GM19238 (cell line): ENCODE results near the gene ARVCF.

Source experiments
- DNase-seq: peaks from one replicate; pipeline ENCODE4 v3.0.0; 2011; ENCODE audit warnings: low spot score; ENCODE audit not compliant: insufficient read length

The ARVCF gene

DNA sequence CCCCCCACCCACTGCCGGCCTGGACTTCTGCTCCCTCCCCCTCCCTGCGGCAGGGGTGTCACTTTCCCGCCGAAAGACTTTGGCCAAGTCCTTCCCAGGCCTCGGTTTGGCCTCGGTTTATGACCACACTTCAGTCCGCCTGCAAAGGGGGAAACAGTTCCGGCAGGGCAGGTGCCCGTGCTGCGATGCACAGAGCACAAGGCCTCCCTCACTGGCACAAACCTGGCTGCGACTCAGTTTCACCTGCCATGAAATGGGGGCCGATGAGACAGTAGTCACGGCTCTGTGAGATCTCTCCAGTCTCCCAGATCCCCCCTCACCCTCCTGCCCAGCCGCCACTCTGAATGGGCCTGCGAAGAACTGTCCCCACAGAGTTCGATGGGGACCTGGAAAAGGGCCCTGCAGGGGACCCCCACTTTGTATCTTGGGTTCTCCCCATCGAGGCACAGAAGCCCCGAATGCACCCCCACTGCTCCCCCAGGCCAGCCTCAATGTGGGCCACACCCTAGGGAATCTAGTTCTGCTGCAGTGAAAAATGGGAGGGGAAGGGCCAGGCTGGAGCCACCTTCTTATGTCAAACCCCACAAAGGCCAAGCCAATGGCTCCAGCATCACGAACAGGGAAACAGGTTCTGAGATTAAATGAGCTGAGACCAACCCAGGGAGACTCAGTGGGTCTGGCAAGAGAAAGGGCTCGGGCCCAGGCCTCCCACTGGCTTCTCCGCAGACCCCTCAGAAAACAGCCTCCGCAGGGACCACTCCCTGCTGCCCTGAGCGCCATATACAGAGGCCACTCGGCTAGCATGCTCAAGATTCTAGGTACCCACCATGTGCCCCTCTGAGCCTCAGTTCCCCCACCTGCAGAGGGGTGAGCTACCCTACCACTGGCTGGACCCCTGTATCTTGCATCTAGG lies 29.0 kb downstream of the ARVCF start:
- no peak for DNase-seq

DNA sequence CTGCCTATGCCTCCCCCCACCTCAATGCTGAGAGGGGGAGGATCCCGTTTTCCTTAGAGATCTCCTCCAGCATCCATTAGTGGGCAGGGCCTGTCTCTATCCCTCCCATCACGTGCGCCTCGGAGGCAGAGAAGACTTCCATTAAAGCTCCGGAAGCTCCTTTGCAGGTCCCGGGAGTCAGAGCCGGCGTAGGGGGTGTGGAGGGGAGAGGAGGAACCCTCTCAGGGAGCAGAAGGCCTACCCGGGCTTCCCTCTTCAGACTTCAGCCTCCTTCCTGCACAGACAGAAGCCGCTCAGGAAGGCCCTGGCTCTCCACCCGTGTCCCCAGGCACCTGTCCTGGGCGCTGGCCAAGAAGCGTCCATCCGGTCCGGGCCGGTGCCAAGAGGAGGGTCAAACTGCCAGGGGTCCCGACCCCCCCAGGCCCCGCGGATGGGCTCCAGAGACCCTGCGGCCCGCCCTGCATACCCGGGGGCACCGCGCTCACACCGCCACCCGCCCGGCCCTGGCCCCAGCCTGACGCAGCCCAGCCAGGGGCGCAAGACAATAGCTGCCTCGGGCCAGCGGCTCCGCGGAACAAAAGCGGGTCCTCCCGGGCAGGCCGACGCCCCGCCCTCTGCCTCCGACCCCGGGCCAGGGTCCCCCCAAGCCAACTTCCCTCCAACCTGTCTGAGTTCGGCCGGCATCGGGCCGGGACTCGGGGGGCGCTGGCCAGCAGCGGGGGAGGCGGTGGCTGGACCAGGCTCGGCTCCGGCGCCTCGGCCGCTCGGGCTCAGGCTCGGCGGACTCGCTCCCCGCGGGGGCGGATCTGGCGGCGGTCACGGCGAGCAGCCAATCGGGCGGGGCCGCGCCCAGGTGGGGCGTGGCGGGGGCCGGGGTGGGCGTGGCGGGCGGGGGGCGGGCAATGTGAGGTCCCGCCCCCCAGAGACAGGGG lies 29.9 kb downstream of the ARVCF start:
- peak; percentile 97 for DNase-seq

DNA sequence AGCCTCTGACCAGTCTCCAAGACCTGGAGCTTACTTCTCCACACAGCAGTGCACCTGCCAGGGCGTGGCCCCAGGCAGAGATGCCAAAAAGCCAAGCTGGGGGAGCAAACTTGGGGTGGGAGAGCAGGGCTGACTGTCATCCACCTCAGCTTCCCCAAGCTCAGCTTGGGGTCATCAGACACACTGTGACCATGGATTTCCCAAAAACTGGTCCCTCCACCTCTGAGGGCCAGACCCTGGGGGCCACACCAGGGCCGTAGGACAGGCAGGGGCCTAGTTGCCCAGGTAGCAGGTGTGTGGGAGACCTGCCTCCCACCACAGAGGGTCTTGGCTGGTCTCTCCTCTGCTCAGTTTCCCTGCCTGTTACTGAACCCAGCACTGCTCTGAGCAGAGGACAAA lies 30.6 kb downstream of the ARVCF start:
- no peak for DNase-seq

GRCh38 chr22:19984851-19985811 lies 31.5 kb downstream of the ARVCF start:
- DNase-seq: no peak

- DNase-seq: no peak
These were observed 32.3 kb downstream of the ARVCF start for GRCh38 chr22:19984201-19984753.

DNA sequence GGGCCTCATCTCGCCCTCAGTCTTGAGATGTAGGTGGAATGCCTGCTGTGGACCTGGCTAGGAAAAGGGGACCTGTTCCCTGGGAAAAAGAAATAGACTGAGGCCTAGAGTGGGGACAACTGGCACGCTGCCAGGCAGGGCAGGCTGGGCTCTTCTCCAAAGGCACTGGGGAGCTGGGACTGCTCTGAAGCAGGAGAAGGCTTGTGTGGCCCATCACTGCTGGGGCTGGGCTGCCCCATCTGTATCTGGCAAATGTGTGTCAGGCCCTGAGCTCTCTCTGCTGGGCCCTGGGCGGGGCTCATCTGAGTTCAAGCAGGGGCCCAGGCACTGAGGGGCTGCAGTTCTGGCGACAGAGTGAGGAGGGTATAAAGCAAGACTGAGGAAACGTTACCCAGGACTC lies 32.9 kb downstream of the ARVCF start:
- no peak for DNase-seq

- no peak for DNase-seq
These were observed 33.5 kb downstream of the ARVCF start for GRCh38 chr22:19982991-19983578.

DNA sequence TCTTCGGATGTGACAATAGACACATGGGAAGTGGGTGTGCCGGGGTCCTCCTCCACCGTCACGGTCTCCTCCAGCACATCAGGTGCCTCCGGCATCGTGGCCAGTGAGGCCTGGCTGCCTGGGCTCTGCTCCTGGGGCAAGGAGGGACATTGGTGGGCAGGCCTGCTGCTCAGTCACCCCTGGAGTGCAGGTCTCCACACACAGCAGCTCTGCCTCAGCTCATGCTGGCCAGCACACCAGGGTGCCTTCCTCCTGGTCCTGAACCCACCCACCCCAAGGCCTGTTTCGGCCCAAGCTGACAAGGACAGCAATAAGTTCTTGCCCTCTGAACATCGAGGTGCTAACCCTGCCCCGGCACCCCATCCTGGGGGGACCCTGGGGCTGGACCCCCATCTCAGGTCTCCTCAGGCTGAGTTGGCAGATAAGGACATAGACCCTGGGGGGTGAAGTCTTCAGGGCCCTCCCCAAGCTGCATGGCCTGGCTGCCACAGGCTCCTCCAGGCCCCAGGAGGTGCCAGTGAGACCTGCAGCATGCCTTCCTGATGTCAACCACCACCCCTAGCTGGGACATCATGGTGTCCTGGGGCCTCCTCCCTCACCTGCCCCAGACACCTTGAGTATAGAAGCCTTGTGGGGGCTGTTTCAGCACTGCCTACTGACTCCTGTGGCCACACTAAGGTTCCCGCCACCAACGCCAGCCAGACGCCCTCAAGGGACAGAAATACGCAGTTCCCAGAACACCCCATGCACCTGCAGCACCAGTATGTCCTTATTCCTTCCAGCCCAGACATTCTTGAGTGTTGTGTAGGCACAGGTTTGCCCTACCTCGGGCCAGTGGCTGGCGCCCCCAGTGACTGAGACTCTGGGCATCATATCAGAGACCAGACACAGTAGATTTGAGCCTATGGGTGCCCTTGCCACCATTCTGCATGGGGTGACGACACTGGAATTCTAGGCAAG lies 34.4 kb downstream of the ARVCF start:
- no peak for DNase-seq

DNA sequence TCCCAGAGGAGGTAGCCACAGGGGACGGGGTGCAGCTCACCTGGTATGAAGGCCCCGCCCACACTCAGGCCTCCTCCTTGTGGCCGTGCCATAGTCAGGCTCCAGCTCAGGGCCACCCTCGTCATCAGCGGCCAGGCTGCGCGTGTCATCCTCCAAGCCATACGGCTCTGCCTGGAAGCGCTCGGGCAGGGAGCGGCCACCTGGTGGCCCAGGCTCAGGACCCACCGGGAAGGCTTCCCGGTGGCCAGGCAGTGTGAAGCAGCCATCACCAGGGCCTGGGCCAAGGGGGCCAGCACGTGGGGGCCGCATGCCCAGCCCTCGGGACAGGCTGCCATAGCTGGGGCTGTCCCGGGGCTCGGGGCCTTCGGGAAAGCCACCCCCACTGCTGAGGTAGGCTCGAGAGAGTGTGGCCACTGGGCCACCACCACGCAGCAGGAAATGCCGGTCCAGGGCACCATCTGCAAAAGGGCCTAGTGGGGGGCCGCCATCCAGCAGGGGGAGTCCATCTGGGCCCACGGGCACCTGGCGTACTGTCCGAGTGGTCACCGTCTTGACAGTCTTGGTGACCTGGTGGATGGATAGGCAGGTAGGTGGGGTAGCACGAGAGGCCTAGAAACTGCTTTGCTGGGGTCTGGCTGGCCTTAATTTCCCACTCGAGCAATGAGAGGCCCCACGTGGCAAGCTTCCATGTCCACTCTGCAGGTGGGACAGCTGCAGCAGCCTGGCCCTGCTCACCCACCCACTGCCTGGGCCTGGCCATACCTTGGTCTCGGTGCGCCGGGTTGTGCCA lies 35.3 kb downstream of the ARVCF start:
- no peak for DNase-seq

DNA sequence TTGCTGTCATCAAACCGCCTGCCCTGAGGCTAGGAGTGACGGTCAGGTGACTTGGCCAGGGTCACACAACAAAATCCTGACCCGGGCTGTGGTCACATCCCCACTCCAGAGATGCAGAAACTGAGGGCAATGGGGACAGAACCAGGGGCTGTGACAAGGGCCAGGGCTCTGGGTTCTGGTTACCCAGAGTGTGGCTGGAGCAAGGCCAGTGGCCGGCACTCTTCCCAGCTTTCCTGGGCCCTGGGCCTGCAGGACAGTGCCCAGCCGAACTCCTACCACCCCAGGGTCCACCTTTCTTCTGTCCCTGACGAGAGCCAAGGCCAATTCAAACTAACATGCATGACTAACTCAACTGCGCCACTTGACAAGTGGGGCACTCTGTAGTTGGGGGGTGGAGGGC lies 35.9 kb downstream of the ARVCF start:
- no peak for DNase-seq

DNA sequence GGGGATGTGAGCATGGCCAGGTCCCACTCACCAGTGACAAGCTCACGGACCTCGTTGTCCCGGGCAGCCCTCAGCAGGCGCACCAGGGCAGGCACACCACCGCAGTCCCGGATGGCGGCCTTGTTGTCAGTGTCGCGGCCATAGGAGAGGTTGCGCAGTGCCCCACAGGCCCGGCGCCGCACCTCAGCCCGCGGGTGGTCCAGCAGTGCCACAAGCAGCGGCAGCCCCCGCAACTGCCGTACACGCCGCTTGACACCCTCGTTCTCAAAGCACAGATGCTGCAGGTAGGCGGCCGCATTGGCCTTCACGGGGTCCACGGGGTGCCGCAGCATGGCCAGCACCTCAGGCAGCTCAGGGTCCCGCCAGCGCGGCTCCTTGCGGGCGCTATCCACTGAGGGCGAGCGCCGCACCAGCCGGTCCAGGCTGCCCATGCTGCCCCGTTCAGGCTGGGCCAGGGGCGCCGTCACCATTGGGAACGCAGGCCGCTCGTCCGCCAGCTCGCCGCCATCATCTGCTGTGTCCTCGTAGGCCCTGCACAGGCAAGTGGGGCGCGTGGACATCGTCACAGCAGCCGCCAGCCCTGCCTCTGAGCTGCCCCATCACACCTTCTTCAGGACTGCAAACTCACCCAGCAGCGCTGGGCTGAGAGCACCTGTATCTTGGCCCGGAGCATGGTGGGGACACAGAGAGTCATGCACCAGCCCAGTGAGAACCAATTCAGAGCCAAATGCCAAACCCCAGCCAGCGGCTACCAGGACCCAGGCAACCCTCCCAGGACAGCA lies 36.7 kb downstream of the ARVCF start:
- DNase-seq: no peak

DNA sequence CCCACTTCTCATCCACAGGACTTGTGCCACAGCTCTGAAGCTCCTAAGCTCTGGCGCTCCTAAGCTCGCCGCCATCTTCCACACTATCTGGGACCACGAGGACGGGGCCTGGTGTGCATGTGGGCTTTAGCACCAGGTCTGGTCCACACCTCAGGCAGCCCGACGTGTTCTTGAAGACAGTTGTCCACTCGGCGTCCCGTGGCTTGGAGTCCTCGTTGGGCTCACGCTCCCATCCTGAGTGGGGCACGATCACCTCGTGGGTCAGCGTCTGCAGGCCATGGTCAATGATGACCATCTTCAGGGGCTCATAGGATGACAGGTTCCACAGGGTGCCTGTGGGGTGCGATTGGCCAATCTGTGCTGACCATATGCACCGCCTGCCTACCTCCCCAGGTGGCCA lies 37.9 kb downstream of the ARVCF start:
- DNase-seq: no peak

- no peak for DNase-seq
These were observed 39.1 kb downstream of the ARVCF start for GRCh38 chr22:19977296-19978243.

- DNase-seq: no peak
These were observed 40.0 kb downstream of the ARVCF start for GRCh38 chr22:19976671-19977070.

GRCh38 chr22:19975707-19976035 lies 41.0 kb downstream of the ARVCF start:
- no peak for DNase-seq

GRCh38 chr22:19974935-19975706 lies 41.5 kb downstream of the ARVCF start:
- DNase-seq: no peak
